OCI-LY7 (cell line): ENCODE results near the gene FLAD1. TPM values are rescaled to one million over a fixed set of nuclear protein-coding genes. Genes with fewer than 3 reads are reported as not detected.

Experiments
- BruUV-seq: library from RNA; stranded (reverse); fragments of 400-500 nt; replicated peaks from 2 replicates; lab custom pipeline; 2021; lab: Mats Ljungman, UMichigan
- CTCF ChIA-PET: fragments of 300-600 bp; sonication (Branson Sonifier 250); formaldehyde crosslinking; loops from one replicate; lab custom pipeline; 2022; ENCODE audit warnings: antibody characterized with exemption; ENCODE audit not compliant: unreplicated experiment; lab: Charles Lee
- POLR2A ChIA-PET: fragments of 300-600 bp; sonication (Branson Sonifier 250); formaldehyde crosslinking; loops from one replicate; lab custom pipeline; 2022; ENCODE audit warnings: antibody characterized with exemption; lab: Charles Lee
- DNase-seq: peaks from one replicate; pipeline ENCODE4 v3.0.0-alpha.2; 2015; ENCODE audit warnings: low spot score
- H2AFZ ChIP-seq: fragments of 200-600 bp; sonication (generic), shearing (Covaris generic); 2 replicates; pipeline ENCODE4 v1.6.1; 2014; ENCODE audit warnings: mild to moderate bottlenecking, antibody characterized with exemption, low read length, moderate library complexity
- H3K27ac ChIP-seq: fragments of 200-600 bp; sonication (generic); 2 replicates; pipeline ENCODE4 v1.5.1; 2014; ENCODE audit warnings: mixed run types, low read depth, mild to moderate bottlenecking, moderate library complexity, low read length, inconsistent platforms; ENCODE audit not compliant: poor library complexity, severe bottlenecking
- H3K36me3 ChIP-seq: fragments of 200-600 bp; sonication (generic); 2 replicates; pipeline ENCODE4 v1.6.1; 2014; ENCODE audit warnings: mild to moderate bottlenecking, antibody characterized with exemption, low read length, moderate library complexity, mixed read lengths; ENCODE audit not compliant: insufficient read depth
- H3K4me1 ChIP-seq: fragments of 200-600 bp; sonication (generic); 2 replicates; pipeline ENCODE4 v1.5.1; 2014; ENCODE audit warnings: mild to moderate bottlenecking, low read length; ENCODE audit not compliant: insufficient read depth, poor library complexity, severe bottlenecking
- H3K4me2 ChIP-seq: fragments of 200-600 bp; sonication (generic); 2 replicates; pipeline ENCODE4 v1.6.1; 2014; ENCODE audit warnings: mild to moderate bottlenecking, low read length
- H3K4me3 ChIP-seq: fragments of 200-600 bp; sonication (generic); 2 replicates; pipeline ENCODE4 v1.5.1; 2014; ENCODE audit warnings: mild to moderate bottlenecking, low read depth, low read length; ENCODE audit not compliant: poor library complexity, severe bottlenecking
- H3K79me2 ChIP-seq: fragments of 200-600 bp; sonication (generic); 2 replicates; pipeline ENCODE4 v1.6.1; 2016; ENCODE audit warnings: low read depth, mild to moderate bottlenecking, low read length, moderate library complexity, mixed read lengths; ENCODE audit not compliant: insufficient read depth
- H3K9me2 ChIP-seq: fragments of 200-600 bp; sonication (generic); 2 replicates; pipeline ENCODE4 v1.6.1; 2016; ENCODE audit warnings: mild to moderate bottlenecking, low read length, mixed read lengths; ENCODE audit not compliant: insufficient read depth
- H3K9me3 ChIP-seq: fragments of 200-600 bp; sonication (generic); 2 replicates; pipeline ENCODE4 v1.6.1; 2014; ENCODE audit warnings: mild to moderate bottlenecking, mixed run types, low read length, mixed read lengths
- H4K20me1 ChIP-seq: fragments of 200-600 bp; sonication (generic); 2 replicates; pipeline ENCODE4 v1.6.1; 2014; ENCODE audit warnings: mild to moderate bottlenecking, antibody characterized with exemption, low read length, moderate library complexity, mixed read lengths; ENCODE audit not compliant: insufficient read depth
- CTCF ChIP-seq: fragments of 200-600 bp; sonication (generic); conservative IDR thresholded peaks from 2 replicates; pipeline ENCODE4 v1.5.1; 2014; ENCODE audit warnings: mild to moderate bottlenecking, antibody characterized with exemption, low read length, moderate library complexity, mixed read lengths
- EZH2phosphoT487 ChIP-seq: fragments of 200-600 bp; sonication (generic); IDR thresholded peaks from 2 replicates; pipeline ENCODE4 v1.6.1; 2018; ENCODE audit warnings: low read depth, borderline replicate concordance, mild to moderate bottlenecking, mixed run types, antibody characterized with exemption, low read length, moderate library complexity, mixed read lengths
- intact Hi-C: fragments of 100-400 bp; cut with micrococcal nuclease; formaldehyde crosslinking; loops from one replicate; pipeline ENCODE4 v1.10.0; 2022; ENCODE audit not compliant: unreplicated experiment
- total RNA-seq, 2 experiments: library from RNA; depleted of rRNA in 1 of 2; stranded (reverse); fragments of >200 nt in 1 of 2; shearing (Covaris generic) in 1 of 2; gene quantifications; 2 replicates each; pipeline ENCODE4 v1.2.3, GENCODE V29; 2014 to 2022

Gene FLAD1
- total RNA-seq, 2 experiments from 2014 or later = 52.7 to 57.9 TPM

GRCh38 chr1:155015527-155016230 lies 32.5 kb downstream of the FLAD1 start:
- BruUV-seq = no TSS peak
- no peak for TF ChIP-seq CTCF
- TF ChIP-seq EZH2phosphoT487 = no peak
- peak overlapping the region; percentile 64 for H3K4me3 ChIP-seq

GRCh38 chr1:155016231-155016831 lies 33.2 kb downstream of the FLAD1 start:
- Histone ChIP-seq H3K9me2 (no peaks in the 10 kb centered on the region), H4K20me1 (no peaks in the 10 kb centered on the region), H3K4me3 (peak overlapping the region; percentile 64), H3K27ac (peak overlapping the region; percentile 79), H3K36me3 (peaks cover 22% of the 10 kb centered on the region; the same call in 1 of the 2 replicates), H3K4me2 (peak overlapping the region; percentile 77), H3K79me2 (no peaks in the 10 kb centered on the region), H3K4me1 (peaks cover 71% of the 10 kb centered on the region), H2AFZ (peak overlapping the region; percentile 30; the same call in 1 of the 2 replicates), H3K9me3 (no peaks in the 10 kb centered on the region)
- POLR2A ChIA-PET = interaction anchor here (0.5 to 2.5 kb wide), 5 partner anchors 12 to 1093 kb away, joined by 3 to 10 read pairs (median 3); partner anchors contain the start of gene FLAD1
- DNase-seq = peak; percentile 80
- CTCF ChIA-PET = interaction anchor here (0.7 to 1.5 kb wide), 4 partner anchors 17 to 61 kb away, joined by 3 to 4 read pairs (median 3); no protein-coding TSS in a partner anchor
- no peak for TF ChIP-seq EZH2phosphoT487
- TF ChIP-seq CTCF = peak; percentile 27; the same call in 1 of the 2 replicates
- no TSS peak for BruUV-seq
- intact Hi-C loops = loop anchor here (2.0 kb wide), 3 partner anchors 44 to 68 kb away; partner anchors contain the start of gene PYGO2

More at GRCh38 chr1:155015527-155016230, 32.5 kb downstream of the FLAD1 start:
- no peak overlapping the region for H2AFZ ChIP-seq
- H3K9me3 ChIP-seq = no peaks in the 10 kb centered on the region
- H3K9me2 ChIP-seq = no peaks in the 10 kb centered on the region
- CTCF ChIA-PET = interaction anchor here (0.7 to 1.5 kb wide), 3 partner anchors 17 to 61 kb away, joined by 3 to 4 read pairs (median 3); no protein-coding TSS in a partner anchor
- peak overlapping the region; percentile 79 for H3K27ac ChIP-seq
- DNase-seq = no peak
- intact Hi-C loops = loop anchor here (2.0 kb wide), 3 partner anchors 45 to 69 kb away; partner anchors contain the start of gene PYGO2
- peak overlapping the region; percentile 77 for H3K4me2 ChIP-seq
- no peaks in the 10 kb centered on the region for H3K79me2 ChIP-seq
- POLR2A ChIA-PET = interaction anchor here (0.6 to 2.5 kb wide), 4 partner anchors 12 to 1093 kb away, joined by 3 to 10 read pairs (median 4); partner anchors contain the start of gene FLAD1
- peaks cover 22% of the 10 kb centered on the region; the same call in 1 of the 2 replicates for H3K36me3 ChIP-seq
- H4K20me1 ChIP-seq = no peaks in the 10 kb centered on the region
- peaks cover 71% of the 10 kb centered on the region for H3K4me1 ChIP-seq
